Panc1 (cell line): ENCODE results near the gene PRR30. TPM values are rescaled to one million over a fixed set of nuclear protein-coding genes. Genes with fewer than 3 reads are reported as not detected.

ENCODE experiments used
- ATAC-seq: fragments of 200-7000 bp; cut with Tn5 transposase; 2 replicates; pipeline ENCODE4 v1.9.1; 2020; ENCODE audit warnings: mild to moderate bottlenecking, moderate library complexity
- BruUV-seq: library from RNA; stranded (reverse); fragments of 400-500 nt; replicated peaks from 2 replicates; lab custom pipeline; 2021; lab: Mats Ljungman, UMichigan
- CTCF ChIA-PET: fragments of 300-600 bp; sonication (Branson Sonifier 250); formaldehyde crosslinking; loops from one replicate; lab custom pipeline; 2022; ENCODE audit warnings: antibody characterized with exemption; lab: Charles Lee
- POLR2A ChIA-PET: fragments of 300-600 bp; sonication (Branson Sonifier 250); formaldehyde crosslinking; loops from one replicate; lab custom pipeline; 2022; ENCODE audit warnings: antibody characterized with exemption; lab: Charles Lee
- DNase-seq: peaks from one replicate; pipeline ENCODE4 v3.0.0-alpha.2; 2010; ENCODE audit warnings: low read depth, low spot score
- H3K27ac ChIP-seq: 2 replicates; pipeline ENCODE4 v1.5.1; 2011; ENCODE audit warnings: mild to moderate bottlenecking, low read length, inconsistent platforms
- H3K27me3 ChIP-seq: fragments of 200-500 bp; sonication (Bioruptor generic); 2 replicates; pipeline ENCODE4 v1.6.0; 2014; ENCODE audit warnings: low read length, inconsistent platforms; ENCODE audit not compliant: control insufficient read depth, insufficient read depth
- H3K36me3 ChIP-seq: fragments of 200-500 bp; sonication (Bioruptor generic); 2 replicates; pipeline ENCODE4 v1.5.1; 2014; ENCODE audit warnings: inconsistent platforms, mild to moderate bottlenecking, low read length, moderate library complexity; ENCODE audit not compliant: control insufficient read depth, insufficient read depth
- H3K4me1 ChIP-seq: 2 replicates; pipeline ENCODE4 v1.5.1; 2011; ENCODE audit warnings: inconsistent platforms, mild to moderate bottlenecking, low read length, moderate library complexity; ENCODE audit not compliant: control insufficient read depth, insufficient read depth
- H3K4me3 ChIP-seq, 2 experiments: 2 replicates each; pipeline ENCODE4 v1.5.1; 2011 to 2012; ENCODE audit warnings: low read depth in 2 of 2, low read length in 2 of 2, mild to moderate bottlenecking in 2 of 2, inconsistent platforms in 1 of 2, moderate library complexity in 1 of 2
- H3K9me3 ChIP-seq: fragments of 200-500 bp; sonication (Bioruptor generic); 2 replicates; pipeline ENCODE4 v1.5.1; 2014; ENCODE audit warnings: low read depth, mild to moderate bottlenecking, inconsistent platforms, low read length, moderate library complexity; ENCODE audit not compliant: control insufficient read depth, insufficient read depth
- POLR2AphosphoS5 ChIP-seq: IDR thresholded peaks from 2 replicates; pipeline ENCODE4 v1.6.1; 2012; ENCODE audit warnings: mild to moderate bottlenecking, low read depth, low read length, moderate library complexity
- SIN3A ChIP-seq: IDR thresholded peaks from 2 replicates; pipeline ENCODE4 v1.6.1; 2012; ENCODE audit warnings: low read depth, mild to moderate bottlenecking, low read length, moderate library complexity, borderline replicate concordance; ENCODE audit not compliant: insufficient read depth
- TCF7L2 ChIP-seq: IDR thresholded peaks from 2 replicates; pipeline ENCODE4 v1.6.1; 2011; ENCODE audit warnings: mild to moderate bottlenecking, low read depth, low read length, inconsistent platforms
- in situ Hi-C: cut with HindIII; loops from 2 replicates; pipeline ENCODE4 v1.10.0; 2016; ENCODE audit warnings: low sequenced_read_pairs, low pct_unique_long_range_greater_than_20kb
- intact Hi-C: fragments of 100-400 bp; cut with micrococcal nuclease; formaldehyde crosslinking; loops from one replicate; pipeline ENCODE4 v1.10.0; 2022; ENCODE audit not compliant: unreplicated experiment
- total RNA-seq: library from RNA; stranded (reverse); gene quantifications from one replicate; pipeline ENCODE4 v1.2.1, GENCODE V29; 2021; ENCODE audit not compliant: unreplicated experiment
- TF ChIP-seq, protein P1 (sequence below), 2 experiments: IDR thresholded peaks; 2 replicates each; pipeline ENCODE4 v1.6.1; 2011 to 2012; ENCODE audit warnings: low read depth in 2 of 2, control low read depth in 1 of 2, low read length in 1 of 2, mild to moderate bottlenecking in 1 of 2, moderate library complexity in 1 of 2; ENCODE audit not compliant: insufficient read depth in 1 of 2
- TF ChIP-seq, protein P2 (sequence below): fragments of 450-650 bp; IDR thresholded peaks from 2 replicates; pipeline ENCODE4 v1.5.1; 2017; ENCODE audit warnings: mild to moderate bottlenecking

PRR30 gene
- total RNA-seq, 1 experiment from 2014 or later: not detected

DNA sequence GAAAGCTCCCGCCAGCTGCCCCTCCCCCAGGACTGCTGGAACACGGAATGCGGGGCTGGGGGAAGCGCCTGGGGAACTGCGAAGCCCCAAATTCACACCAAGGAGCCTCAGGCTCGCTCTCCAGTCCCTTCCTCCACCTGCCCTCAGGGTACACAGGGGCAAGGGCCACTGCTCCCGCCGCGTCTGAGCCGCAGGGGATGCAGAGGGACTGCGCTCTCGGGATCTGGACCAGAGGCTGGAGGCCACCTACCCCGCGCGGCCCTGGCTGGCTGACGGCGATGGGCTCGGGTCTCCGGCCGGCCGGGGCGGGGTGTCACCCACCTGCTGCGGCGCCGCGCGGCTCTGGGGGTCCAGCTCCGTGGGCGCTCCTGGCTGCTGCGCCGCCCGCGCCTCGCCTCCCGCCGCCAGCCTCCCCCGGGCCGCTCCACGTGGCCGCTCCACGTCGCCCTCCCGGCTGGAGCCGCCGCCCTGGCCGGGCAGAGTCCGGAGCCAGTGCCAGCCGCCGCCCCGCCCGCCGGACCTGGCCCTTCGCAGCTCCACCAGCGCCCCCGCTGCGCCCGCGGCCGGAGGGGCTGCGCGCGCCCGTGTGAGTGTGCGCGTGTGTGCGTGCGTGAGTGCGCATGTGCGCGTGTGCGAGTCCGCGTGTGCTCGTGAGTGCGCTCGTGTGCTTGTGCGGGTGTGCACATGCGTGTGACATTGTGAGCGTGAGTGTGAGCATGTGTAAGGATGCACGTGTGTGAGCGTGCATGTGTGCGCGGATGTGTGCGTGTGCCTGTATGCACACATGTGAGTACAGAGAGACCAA, 20.5 kb downstream of the PRR30 start, which contains the start of gene CGREF1:
Gene CGREF1 (minus strand): TSS at position 604 of the 805 bp plus-strand sequence. CDS start 14,762 bp downstream, outside the sequence.
- peak within 1 kb of the TSS; percentile 54 to 64 for H3K4me3 ChIP-seq
- TF ChIP-seq SIN3A (no peak), TCF7L2 (no peak)
- TF ChIP-seq, protein P1, sequence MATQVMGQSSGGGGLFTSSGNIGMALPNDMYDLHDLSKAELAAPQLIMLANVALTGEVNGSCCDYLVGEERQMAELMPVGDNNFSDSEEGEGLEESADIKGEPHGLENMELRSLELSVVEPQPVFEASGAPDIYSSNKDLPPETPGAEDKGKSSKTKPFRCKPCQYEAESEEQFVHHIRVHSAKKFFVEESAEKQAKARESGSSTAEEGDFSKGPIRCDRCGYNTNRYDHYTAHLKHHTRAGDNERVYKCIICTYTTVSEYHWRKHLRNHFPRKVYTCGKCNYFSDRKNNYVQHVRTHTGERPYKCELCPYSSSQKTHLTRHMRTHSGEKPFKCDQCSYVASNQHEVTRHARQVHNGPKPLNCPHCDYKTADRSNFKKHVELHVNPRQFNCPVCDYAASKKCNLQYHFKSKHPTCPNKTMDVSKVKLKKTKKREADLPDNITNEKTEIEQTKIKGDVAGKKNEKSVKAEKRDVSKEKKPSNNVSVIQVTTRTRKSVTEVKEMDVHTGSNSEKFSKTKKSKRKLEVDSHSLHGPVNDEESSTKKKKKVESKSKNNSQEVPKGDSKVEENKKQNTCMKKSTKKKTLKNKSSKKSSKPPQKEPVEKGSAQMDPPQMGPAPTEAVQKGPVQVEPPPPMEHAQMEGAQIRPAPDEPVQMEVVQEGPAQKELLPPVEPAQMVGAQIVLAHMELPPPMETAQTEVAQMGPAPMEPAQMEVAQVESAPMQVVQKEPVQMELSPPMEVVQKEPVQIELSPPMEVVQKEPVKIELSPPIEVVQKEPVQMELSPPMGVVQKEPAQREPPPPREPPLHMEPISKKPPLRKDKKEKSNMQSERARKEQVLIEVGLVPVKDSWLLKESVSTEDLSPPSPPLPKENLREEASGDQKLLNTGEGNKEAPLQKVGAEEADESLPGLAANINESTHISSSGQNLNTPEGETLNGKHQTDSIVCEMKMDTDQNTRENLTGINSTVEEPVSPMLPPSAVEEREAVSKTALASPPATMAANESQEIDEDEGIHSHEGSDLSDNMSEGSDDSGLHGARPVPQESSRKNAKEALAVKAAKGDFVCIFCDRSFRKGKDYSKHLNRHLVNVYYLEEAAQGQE (IDR thresholded peaks at IDR 0.05; ENCODE audit: insufficient read depth in 1 of 2, low read depth in 2 of 2, low read length in 1 of 2): peak in 1 of 2 experiments; percentile 83; a peak in 2 of 4 replicates
- TF ChIP-seq, protein P2, sequence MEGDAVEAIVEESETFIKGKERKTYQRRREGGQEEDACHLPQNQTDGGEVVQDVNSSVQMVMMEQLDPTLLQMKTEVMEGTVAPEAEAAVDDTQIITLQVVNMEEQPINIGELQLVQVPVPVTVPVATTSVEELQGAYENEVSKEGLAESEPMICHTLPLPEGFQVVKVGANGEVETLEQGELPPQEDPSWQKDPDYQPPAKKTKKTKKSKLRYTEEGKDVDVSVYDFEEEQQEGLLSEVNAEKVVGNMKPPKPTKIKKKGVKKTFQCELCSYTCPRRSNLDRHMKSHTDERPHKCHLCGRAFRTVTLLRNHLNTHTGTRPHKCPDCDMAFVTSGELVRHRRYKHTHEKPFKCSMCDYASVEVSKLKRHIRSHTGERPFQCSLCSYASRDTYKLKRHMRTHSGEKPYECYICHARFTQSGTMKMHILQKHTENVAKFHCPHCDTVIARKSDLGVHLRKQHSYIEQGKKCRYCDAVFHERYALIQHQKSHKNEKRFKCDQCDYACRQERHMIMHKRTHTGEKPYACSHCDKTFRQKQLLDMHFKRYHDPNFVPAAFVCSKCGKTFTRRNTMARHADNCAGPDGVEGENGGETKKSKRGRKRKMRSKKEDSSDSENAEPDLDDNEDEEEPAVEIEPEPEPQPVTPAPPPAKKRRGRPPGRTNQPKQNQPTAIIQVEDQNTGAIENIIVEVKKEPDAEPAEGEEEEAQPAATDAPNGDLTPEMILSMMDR: no peak

DNA sequence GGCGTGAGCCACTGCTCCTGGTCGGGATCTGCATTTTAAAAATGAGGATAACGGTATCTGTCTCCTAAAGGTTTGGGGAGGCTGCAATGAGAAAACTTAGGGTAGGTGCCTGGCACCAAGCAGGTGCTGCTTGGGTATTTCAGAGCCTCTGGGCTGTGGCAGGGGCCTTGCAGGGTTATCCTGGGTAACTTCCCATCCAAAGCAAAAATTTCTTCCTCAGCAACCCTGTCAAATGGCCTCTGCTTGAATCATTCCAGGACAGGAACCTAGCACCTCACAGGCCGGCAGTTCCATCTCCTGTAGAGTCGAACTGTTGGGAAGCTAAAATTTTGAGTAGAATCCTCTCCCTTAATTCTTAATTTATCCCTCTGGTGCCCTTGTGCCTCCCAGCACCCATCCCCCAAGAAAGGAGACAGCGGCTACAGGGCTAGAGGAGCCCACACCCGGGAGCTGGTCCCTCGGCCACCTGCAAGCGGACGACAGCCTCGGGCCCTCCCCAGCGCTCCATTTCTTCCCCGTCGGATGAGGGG, 21.1 kb downstream of the PRR30 start:
- Histone ChIP-seq H3K9me3 (no peaks in the 10 kb centered on the region), H3K36me3 (no peaks in the 10 kb centered on the region), H3K27ac (no peak overlapping the region), H3K4me3 (peak overlapping the region; percentile 54 to 64), H3K27me3 (no peaks in the 10 kb centered on the region; the same call in 1 of the 2 replicates), H3K4me1 (peaks cover 4% of the 10 kb centered on the region)
- intact Hi-C loops: no loop called here
- CTCF ChIA-PET: interaction anchor here (0.6 kb wide), 1 partner anchor 36 kb away, joined by 4 read pairs; no protein-coding TSS in a partner anchor
- in situ Hi-C loops: no loop called here
- TF ChIP-seq POLR2AphosphoS5: no peak
- TF ChIP-seq SIN3A: no peak
- no peak for TF ChIP-seq TCF7L2
- TF ChIP-seq, protein P2: no peak
- TF ChIP-seq, protein P1 (IDR thresholded peaks at IDR 0.05; ENCODE audit: insufficient read depth in 1 of 2, low read depth in 2 of 2, low read length in 1 of 2): no peak
- POLR2A ChIA-PET: interaction anchor here (0.6 kb wide), 1 partner anchor 94 kb away, joined by 4 read pairs; the partner anchor contains the start of gene SLC5A6
- no peak for DNase-seq
- no TSS peak for BruUV-seq
- peak; percentile 31 for ATAC-seq

More for the DNA sequence above, 20.5 kb downstream of the PRR30 start, which contains the start of gene CGREF1:
- no peak for DNase-seq
- peak; percentile 64 for ATAC-seq
- POLR2A ChIA-PET: no interaction called here
- BruUV-seq: no TSS peak
- peaks cover 4% of the 10 kb centered on the region for H3K4me1 ChIP-seq
- H3K27me3 ChIP-seq: no peaks in the 10 kb centered on the region; the same call in 1 of the 2 replicates
- in situ Hi-C loops: no loop called here
- CTCF ChIA-PET: no interaction called here
- H3K36me3 ChIP-seq: no peaks in the 10 kb centered on the region
- intact Hi-C loops: no loop called here
- no peak within 1 kb of the TSS for H3K27ac ChIP-seq
- no peaks in the 10 kb centered on the region for H3K9me3 ChIP-seq
